Stimulated activated CD4-positive, alpha-beta T cell treated with anti-CD3 and anti-CD28 coated beads, Interleukin-1b, Interleukin-23, amount 100 ng/mL, for 48 hours (primary cell): ENCODE measurements around the gene L1CAM.

Source experiments
- DNase-seq: peaks from one replicate; pipeline ENCODE4 v3.0.0-alpha.2; 2020

Gene L1CAM

GRCh38 chrX:153901753-153902140 is 15.8 kb upstream of the L1CAM start:
- DNase-seq = no peak

- peak; percentile 65 for DNase-seq
Observed at GRCh38 chrX:153900831-153901752, 15.1 kb upstream of the L1CAM start.

GRCh38 chrX:153897899-153898298 is 11.9 kb upstream of the L1CAM start:
- DNase-seq = no peak

- DNase-seq = no peak
Observed at GRCh38 chrX:153889123-153889522, 3.1 kb upstream of the L1CAM start.

- DNase-seq = no peak
Observed at GRCh38 chrX:153888344-153888743, 2.4 kb upstream of the L1CAM start.

- no peak for DNase-seq
Observed at GRCh38 chrX:153887385-153887784, 1.4 kb upstream of the L1CAM start.

GRCh38 chrX:153886915-153887314 is 942 bp upstream of the L1CAM start:
- no peak for DNase-seq

- no peak for DNase-seq
Observed at GRCh38 chrX:153885208-153885787, 675 bp downstream of the L1CAM start.

GRCh38 chrX:153884590-153884989 is 1.4 kb downstream of the L1CAM start:
- no peak for DNase-seq

GRCh38 chrX:153884136-153884535 is 1.8 kb downstream of the L1CAM start:
- DNase-seq = no peak

- no peak for DNase-seq
Observed at GRCh38 chrX:153883163-153883843, 2.7 kb downstream of the L1CAM start.

- no peak for DNase-seq
Observed at GRCh38 chrX:153882557-153882956, 3.4 kb downstream of the L1CAM start.

GRCh38 chrX:153882086-153882498 is 3.9 kb downstream of the L1CAM start:
- DNase-seq = no peak

- DNase-seq = no peak
Observed at GRCh38 chrX:153881281-153881680, 4.7 kb downstream of the L1CAM start.

GRCh38 chrX:153880440-153880815 is 5.5 kb downstream of the L1CAM start:
- no peak for DNase-seq

- no peak for DNase-seq
Observed at GRCh38 chrX:153879741-153880439, 6.1 kb downstream of the L1CAM start.

- no peak for DNase-seq
Observed at GRCh38 chrX:153878969-153879653, 6.9 kb downstream of the L1CAM start.

- DNase-seq = no peak
Observed at GRCh38 chrX:153878345-153878744, 7.6 kb downstream of the L1CAM start.

GRCh38 chrX:153877571-153878261 is 8.3 kb downstream of the L1CAM start:
- DNase-seq = no peak

GRCh38 chrX:153876112-153876491 is 9.9 kb downstream of the L1CAM start:
- DNase-seq = no peak

GRCh38 chrX:153875391-153876111 is 10.4 kb downstream of the L1CAM start:
- peak; percentile 46 for DNase-seq
